HCT116 (cell line): ENCODE data around the gene MSANTD4. TPM values are rescaled to one million over a fixed set of nuclear protein-coding genes. Genes with fewer than 3 reads are reported as not detected.

ENCODE experiments used
- ATAC-seq: fragments of 200-7000 bp; cut with Tn5 transposase; 2 replicates; pipeline ENCODE4 v1.9.1; 2020; ENCODE audit warnings: mild to moderate bottlenecking, moderate library complexity
- BruUV-seq: library from RNA; stranded (reverse); fragments of 400-500 nt; replicated peaks from 2 replicates; lab custom pipeline; 2021; lab: Mats Ljungman, UMichigan
- CTCF ChIA-PET: fragments of 300-600 bp; sonication (Branson Sonifier 250); formaldehyde crosslinking; loops from one replicate; lab custom pipeline; 2021; ENCODE audit warnings: antibody characterized with exemption; lab: Charles Lee
- POLR2A ChIA-PET: fragments of 300-600, 350-600 bp; sonication (Branson Sonifier 250); formaldehyde crosslinking; loops from one replicate; lab custom pipeline; 2021; ENCODE audit warnings: antibody characterized with exemption; lab: Charles Lee
- RAD21 ChIA-PET, 2 experiments: fragments of 300-600 bp; sonication (Branson Sonifier 250); formaldehyde crosslinking; loops; one replicate each; lab custom pipeline; 2023; ENCODE audit warnings: low total read pairs in 2 of 2; ENCODE audit not compliant: uncharacterized antibody in 2 of 2, unreplicated experiment in 2 of 2, low non-redundant PET in 1 of 2; lab: Charles Lee
- DNase-seq: peaks from one replicate; pipeline ENCODE4 v3.0.0-alpha.2; 2010; ENCODE audit warnings: low read depth, low spot score
- H2AFZ ChIP-seq: fragments of 200-600 bp; shearing (Covaris generic), sonication (generic); 2 replicates; pipeline ENCODE4 v1.6.1; 2017; ENCODE audit warnings: low read depth, mixed run types, mixed read lengths, antibody characterized with exemption, low read length; ENCODE audit not compliant: poor library complexity, severe bottlenecking
- H3K27ac ChIP-seq: 2 replicates; pipeline ENCODE4 v1.5.1; 2012; ENCODE audit warnings: low read depth, low read length
- H3K27me3 ChIP-seq: fragments of 200-600 bp; sonication (generic); 2 replicates; pipeline ENCODE4 v1.6.1; 2016; ENCODE audit warnings: mixed run types, low read length, mixed read lengths; ENCODE audit not compliant: insufficient read depth
- H3K36me3 ChIP-seq, 2 experiments: fragments of 200-500 bp in 1 of 2; fragments of 200-600 bp in 1 of 2; sonication (Bioruptor generic) in 1 of 2; sonication (generic) in 1 of 2; 2 replicates each; pipeline versions ENCODE4 v1.5.1 to v1.6.1; 2014 to 2016; ENCODE audit warnings: low read length in 2 of 2, inconsistent platforms in 1 of 2, mixed read lengths in 1 of 2, mixed run types in 1 of 2; ENCODE audit not compliant: insufficient read depth in 2 of 2, control insufficient read depth in 1 of 2
- H3K4me1 ChIP-seq, 2 experiments: fragments of 200-600 bp in 1 of 2; sonication (generic) in 1 of 2; 2 replicates each; pipeline versions ENCODE4 v1.5.1 to v1.6.1; 2012 to 2017; ENCODE audit warnings: low read length in 2 of 2, inconsistent platforms in 1 of 2, mild to moderate bottlenecking in 1 of 2, mixed read lengths in 1 of 2, mixed run types in 1 of 2, moderate library complexity in 1 of 2; ENCODE audit not compliant: insufficient read depth in 2 of 2, control insufficient read depth in 1 of 2
- H3K4me2 ChIP-seq: fragments of 200-600 bp; sonication (generic); 2 replicates; pipeline ENCODE4 v1.6.1; 2017; ENCODE audit warnings: mixed run types, low read length, mixed read lengths
- H3K4me3 ChIP-seq, 2 experiments: fragments of 200-600 bp in 1 of 2; sonication (generic) in 1 of 2; replicated peaks in 1 of 2; 2 replicates each; pipeline ENCODE4 v1.5.1; 2011 to 2016; ENCODE audit warnings: low read length in 2 of 2, control low read depth in 1 of 2, low read depth in 1 of 2, mild to moderate bottlenecking in 1 of 2, mixed read lengths in 1 of 2, mixed run types in 1 of 2
- H3K79me2 ChIP-seq: fragments of 200-600 bp; sonication (generic); 2 replicates; pipeline ENCODE4 v1.6.1; 2017; ENCODE audit warnings: mild to moderate bottlenecking, mixed run types, low read length, moderate library complexity, mixed read lengths; ENCODE audit not compliant: insufficient read depth
- H3K9ac ChIP-seq: fragments of 200-600 bp; sonication (generic); 2 replicates; pipeline ENCODE4 v1.6.1; 2016; ENCODE audit warnings: low read length, mixed read lengths
- H3K9me2 ChIP-seq: fragments of 200-600 bp; sonication (generic), shearing (Covaris generic); 2 replicates; pipeline ENCODE4 v1.6.1; 2017; ENCODE audit warnings: mixed run types, mild to moderate bottlenecking, moderate library complexity; ENCODE audit not compliant: insufficient read depth
- H3K9me3 ChIP-seq, 2 experiments: fragments of 200-500 bp in 1 of 2; fragments of 200-600 bp in 1 of 2; sonication (Bioruptor generic) in 1 of 2; sonication (generic) in 1 of 2; 2 replicates each; pipeline ENCODE4 v1.6.1; 2014 to 2017; ENCODE audit warnings: low read length in 2 of 2, mixed read lengths in 2 of 2, inconsistent platforms in 1 of 2, low read depth in 1 of 2, mild to moderate bottlenecking in 1 of 2, mixed run types in 1 of 2, moderate library complexity in 1 of 2; ENCODE audit not compliant: control insufficient read depth in 1 of 2, insufficient read depth in 1 of 2
- H4K20me1 ChIP-seq: fragments of 200-600 bp; sonication (generic), shearing (Covaris generic); 2 replicates; pipeline ENCODE4 v1.6.1; 2017; ENCODE audit warnings: mixed run types, mild to moderate bottlenecking, moderate library complexity; ENCODE audit not compliant: insufficient read depth
- CTCF ChIP-seq, 3 experiments: fragments of 200-600 bp in 1 of 3; sonication (generic) in 1 of 3; IDR thresholded peaks in 2 of 3; conservative IDR thresholded peaks in 1 of 3; 2 replicates each; pipeline ENCODE4 v1.5.1; 2012 to 2017; ENCODE audit warnings: low read depth in 2 of 3, low read length in 2 of 3, antibody characterized with exemption in 1 of 3, borderline replicate concordance in 1 of 3, control low read depth in 1 of 3, mild to moderate bottlenecking in 1 of 3, mixed read lengths in 1 of 3, mixed run types in 1 of 3, moderate library complexity in 1 of 3; ENCODE audit not compliant: insufficient read depth in 1 of 3
- ELF1 ChIP-seq: IDR thresholded peaks from 2 replicates; pipeline ENCODE4 v1.6.1; 2012; ENCODE audit warnings: low read depth, borderline replicate concordance
- EZH2phosphoT487 ChIP-seq: fragments of 200-600 bp; IDR thresholded peaks from 2 replicates; pipeline ENCODE4 v1.6.1; 2018; ENCODE audit warnings: antibody characterized with exemption, borderline replicate concordance
- MAX ChIP-seq: IDR thresholded peaks from 2 replicates; pipeline ENCODE4 v1.6.1; 2012
- POLR2AphosphoS5 ChIP-seq: IDR thresholded peaks from 2 replicates; pipeline ENCODE4 v1.6.1; 2011; ENCODE audit warnings: mild to moderate bottlenecking, low read depth, low read length, moderate library complexity
- RAD21 ChIP-seq: IDR thresholded peaks from 2 replicates; pipeline ENCODE4 v1.6.1; 2012; ENCODE audit warnings: low read depth, mild to moderate bottlenecking
- SP1 ChIP-seq: IDR thresholded peaks from 2 replicates; pipeline ENCODE4 v1.6.1; 2012; ENCODE audit warnings: low read depth
- SRF ChIP-seq: IDR thresholded peaks from 2 replicates; pipeline ENCODE4 v1.6.1; 2012; ENCODE audit warnings: low read depth
- ZBTB33 ChIP-seq: IDR thresholded peaks from 2 replicates; pipeline ENCODE4 v1.6.1; 2011; ENCODE audit warnings: mild to moderate bottlenecking, low read length, moderate library complexity; ENCODE audit not compliant: insufficient replicate concordance; ENCODE audit errors: extremely low read depth
- ZFX ChIP-seq: fragments of 450-650 bp; IDR thresholded peaks from 2 replicates; pipeline ENCODE4 v1.6.1; 2017
- ZNF274 ChIP-seq: fragments of 200-500 bp; sonication (Bioruptor generic); IDR thresholded peaks from 2 replicates; pipeline ENCODE4 v1.6.1; 2014; ENCODE audit warnings: mild to moderate bottlenecking, low read depth, low read length, inconsistent platforms
- intact Hi-C: fragments of 100-400 bp; cut with micrococcal nuclease; formaldehyde crosslinking; loops from 2 replicates; pipeline ENCODE4 v1.10.0; 2022
- total RNA-seq: library from RNA; stranded (reverse); gene quantifications from one replicate; pipeline ENCODE4 v1.2.1, GENCODE V29; 2021; ENCODE audit not compliant: unreplicated experiment

The MSANTD4 gene
- total RNA-seq, 1 experiment from 2014 or later = 15.7 TPM

GRCh38 chr11:106043540-106043939 is 21.5 kb upstream of the MSANTD4 start:
- no peak for TF ChIP-seq MAX
- no peak for TF ChIP-seq ZFX
- TF ChIP-seq EZH2phosphoT487 = no peak
- no peak for TF ChIP-seq POLR2AphosphoS5
- no peak for TF ChIP-seq ZNF274
- TF ChIP-seq ELF1 = no peak
- no peak for TF ChIP-seq ZBTB33
- no peak for TF ChIP-seq SP1
- TF ChIP-seq CTCF (IDR thresholded peaks at IDR 0.05 in 2 of 3, conservative IDR thresholded peaks at IDR 0.05 in 1 of 3; ENCODE audit: borderline replicate concordance in 1 of 3, insufficient read depth in 1 of 3, low read depth in 2 of 3, low read length in 2 of 3) = no peak
- TF ChIP-seq RAD21 = no peak
- TF ChIP-seq SRF = no peak
- Histone ChIP-seq H4K20me1 (no peaks in the 10 kb centered on the region), H3K27me3 (no peaks in the 10 kb centered on the region), H3K9me2 (no peaks in the 10 kb centered on the region), H3K4me2 (no peak overlapping the region), H3K4me3 (no peak overlapping the region), H3K36me3 (no peaks in the 10 kb centered on the region), H3K9me3 (no peaks in the 10 kb centered on the region), H3K9ac (no peak overlapping the region), H2AFZ (no peak overlapping the region), H3K79me2 (no peaks in the 10 kb centered on the region), H3K27ac (no peak overlapping the region), H3K4me1 (no peaks in the 10 kb centered on the region)
- ChIA-PET POLR2A (no interaction called here), CTCF (no interaction called here), RAD21 (no interaction called here)
- DNase-seq (no peak), ATAC-seq (no peak)
- no TSS peak for BruUV-seq
- intact Hi-C loops = no loop called here
